Activated CD4-positive, CD25-positive, alpha-beta regulatory T cell (primary cell): ENCODE measurements around the gene PIK3CG.
"Not testable (repeated sequence)": the region's sequence is repeated elsewhere in the genome, so short reads cannot be mapped to it uniquely, and the experiment has no call there.

Experiments
- DNase-seq, 4 experiments: peaks; one replicate each; lab custom pipeline; 2025; lab: John Stamatoyannopoulos, UW

The PIK3CG gene

GRCh38 chr7:106865130-106866041 lies at the start of gene PIK3CG:
PIK3CG (plus strand) TSS chr7:106865282; CDS start chr7:106867562, 2,280 bp downstream.
- no peak for DNase-seq

- DNase-seq, result no peak
Observed at GRCh38 chr7:106817098-106817497, 48.0 kb upstream of the PIK3CG start.

DNA sequence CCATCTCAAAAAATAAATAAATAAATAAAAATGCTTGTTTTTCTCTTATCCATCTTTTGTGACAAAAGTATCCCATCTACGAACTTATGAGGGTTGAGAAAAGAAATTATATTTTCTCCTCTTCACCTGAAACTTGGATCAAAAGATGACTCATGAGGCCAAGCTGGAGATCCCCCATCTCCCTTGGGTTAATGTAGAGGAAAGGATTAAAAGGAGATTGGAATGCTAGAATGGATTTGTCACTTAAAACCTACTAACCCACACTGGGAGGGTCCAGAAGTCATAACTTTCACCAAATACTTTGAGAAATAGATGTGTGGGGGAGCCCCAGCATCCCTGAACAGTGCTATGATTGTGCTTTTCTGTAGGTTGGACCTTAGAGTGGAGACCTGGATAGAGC lies 46.3 kb upstream of the PIK3CG start:
- no peak for DNase-seq

DNA sequence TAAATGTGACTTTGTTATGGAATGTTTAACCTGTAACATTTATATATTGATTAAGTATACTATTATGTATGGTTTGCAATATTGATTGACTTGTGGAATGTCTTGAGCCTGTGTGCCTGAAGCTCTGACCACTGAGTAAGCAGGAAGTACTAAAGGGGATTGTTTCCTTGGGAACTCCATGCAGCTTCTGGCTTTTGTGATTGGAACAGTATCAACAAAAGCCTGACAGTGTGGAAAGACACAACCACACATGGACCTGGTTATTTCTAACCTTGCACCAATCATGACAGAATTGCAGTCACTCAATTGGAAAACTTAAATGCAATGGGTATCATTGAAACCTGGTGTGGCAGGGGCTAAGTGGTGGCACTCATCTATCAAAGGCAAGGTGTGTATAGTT lies 45.5 kb upstream of the PIK3CG start:
- DNase-seq, result no peak

DNA sequence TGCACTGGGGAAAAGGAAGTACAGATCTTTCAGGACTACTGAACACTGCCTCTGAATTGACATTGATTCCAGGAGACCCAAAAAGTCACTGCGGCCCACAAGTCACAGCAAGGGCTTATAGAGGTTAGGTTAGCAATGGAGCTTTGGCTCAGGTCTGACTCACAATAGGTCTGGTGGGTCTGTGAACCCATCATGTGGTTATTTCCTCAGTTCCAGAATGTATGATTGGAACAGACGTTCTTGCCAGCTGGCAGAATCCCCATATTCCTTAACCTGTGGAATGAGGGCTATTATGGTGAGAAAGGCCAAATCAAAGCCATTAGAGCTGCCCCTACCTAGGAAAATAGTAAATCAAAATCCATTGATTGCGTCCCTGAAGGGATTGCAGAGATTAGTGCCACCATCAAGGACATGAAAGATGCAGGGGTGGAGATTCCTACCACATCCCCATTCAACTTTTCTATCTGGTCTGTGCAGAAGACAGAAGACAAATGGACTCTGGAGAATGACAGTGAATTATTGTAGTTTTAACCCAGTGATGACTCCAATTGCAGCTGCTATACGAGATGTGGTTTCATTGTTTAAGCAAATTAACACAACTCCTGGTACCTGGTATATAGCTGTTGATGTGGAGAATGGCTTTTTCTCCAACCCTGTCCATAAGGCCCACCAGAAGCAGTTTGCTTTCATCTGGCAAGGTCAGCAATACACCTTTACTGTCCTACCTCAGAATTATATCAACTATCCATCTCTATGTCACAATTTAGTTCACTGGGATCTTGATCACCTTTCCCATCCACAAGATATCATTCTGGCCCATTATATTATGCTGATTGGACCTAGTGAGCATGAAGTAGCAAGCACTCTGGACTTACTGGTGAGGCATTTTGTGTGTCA lies 44.5 kb upstream of the PIK3CG start:
- DNase-seq, result no peak

DNA sequence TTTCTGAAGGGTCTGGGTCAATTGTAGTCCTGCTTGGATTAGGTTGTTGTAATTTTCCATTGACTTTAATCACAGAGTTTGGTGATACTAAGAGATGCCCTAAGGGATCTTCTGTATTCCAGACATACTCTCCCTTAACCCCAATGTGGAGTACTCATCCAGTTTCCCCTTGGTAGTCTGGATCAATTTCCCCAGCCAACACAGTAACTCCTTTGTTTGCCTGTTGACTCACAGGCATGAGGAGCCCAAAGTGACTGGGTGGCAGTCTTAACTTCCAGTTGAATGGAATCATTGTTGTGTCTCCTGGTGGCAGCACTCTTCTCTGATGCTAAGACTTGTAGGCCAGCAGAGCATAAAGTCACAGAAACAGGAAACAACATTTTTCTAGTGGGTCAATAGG lies 41.5 kb upstream of the PIK3CG start:
- DNase-seq, result no peak

DNA sequence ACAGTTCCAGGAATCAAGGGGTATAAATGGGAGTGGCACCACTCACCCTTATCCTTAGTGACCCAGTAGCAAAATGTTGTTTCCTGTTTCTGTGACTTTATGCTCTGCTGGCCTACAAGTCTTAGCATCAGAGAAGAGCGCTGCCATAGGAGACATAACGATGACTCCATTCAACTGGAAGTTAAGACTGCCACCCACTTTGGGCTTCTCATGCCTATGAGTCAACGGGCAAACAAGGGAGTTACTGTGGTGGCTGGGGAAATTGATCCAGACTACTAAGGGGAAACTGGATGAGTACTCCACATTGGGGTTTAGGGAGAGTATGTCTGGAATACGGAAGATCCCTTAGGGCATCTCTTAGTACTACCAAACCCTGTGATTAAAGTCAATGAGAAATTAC lies 40.6 kb upstream of the PIK3CG start:
- no peak for DNase-seq

DNA sequence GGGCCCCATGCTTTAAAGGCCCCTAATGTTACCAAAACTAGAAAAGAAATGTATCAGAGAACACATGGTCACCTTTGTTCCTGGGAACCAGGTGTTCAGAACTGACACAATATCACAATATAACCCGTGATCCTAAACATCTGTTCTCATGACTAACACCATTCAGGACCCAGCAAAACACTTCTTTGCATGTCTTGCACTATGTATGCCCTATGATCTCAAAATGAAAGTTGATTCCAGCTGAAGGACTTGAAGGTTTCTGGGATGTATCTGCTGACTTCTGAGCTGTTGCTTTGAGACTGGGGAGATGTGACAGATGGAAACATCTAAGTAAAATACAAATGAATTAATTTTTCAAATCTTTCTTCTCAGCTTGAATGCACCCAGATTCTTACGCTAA lies 37.5 kb upstream of the PIK3CG start:
- DNase-seq, result no peak

- DNase-seq, result no peak
Observed at GRCh38 chr7:106829496-106829895, 35.6 kb upstream of the PIK3CG start.

DNA sequence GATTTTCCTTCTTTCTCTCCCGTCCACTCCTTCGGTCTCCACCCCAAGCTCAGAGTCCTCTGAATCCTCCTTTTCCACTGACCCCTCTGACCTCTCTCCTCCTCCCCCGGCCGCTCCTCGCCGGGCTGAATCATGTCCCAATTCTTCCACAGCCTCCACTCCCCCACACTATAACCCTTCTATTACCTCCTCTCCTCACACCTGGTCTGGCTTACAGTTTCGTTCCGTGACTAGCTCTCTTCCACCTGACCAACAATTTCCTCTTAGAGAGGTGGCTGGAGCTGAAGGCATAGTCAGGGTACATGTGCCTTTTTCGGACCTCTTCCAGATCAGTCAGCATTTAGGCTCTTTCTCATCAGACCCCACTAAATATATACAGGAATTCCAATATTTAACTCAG lies 34.2 kb upstream of the PIK3CG start:
- not testable (repeated sequence) for DNase-seq

GRCh38 chr7:106836816-106837215 lies 28.3 kb upstream of the PIK3CG start:
- no peak for DNase-seq

- DNase-seq, result no peak
Observed at GRCh38 chr7:106839511-106839910, 25.6 kb upstream of the PIK3CG start.

- DNase-seq, result no peak
Observed at GRCh38 chr7:106840342-106840741, 24.7 kb upstream of the PIK3CG start.

DNA sequence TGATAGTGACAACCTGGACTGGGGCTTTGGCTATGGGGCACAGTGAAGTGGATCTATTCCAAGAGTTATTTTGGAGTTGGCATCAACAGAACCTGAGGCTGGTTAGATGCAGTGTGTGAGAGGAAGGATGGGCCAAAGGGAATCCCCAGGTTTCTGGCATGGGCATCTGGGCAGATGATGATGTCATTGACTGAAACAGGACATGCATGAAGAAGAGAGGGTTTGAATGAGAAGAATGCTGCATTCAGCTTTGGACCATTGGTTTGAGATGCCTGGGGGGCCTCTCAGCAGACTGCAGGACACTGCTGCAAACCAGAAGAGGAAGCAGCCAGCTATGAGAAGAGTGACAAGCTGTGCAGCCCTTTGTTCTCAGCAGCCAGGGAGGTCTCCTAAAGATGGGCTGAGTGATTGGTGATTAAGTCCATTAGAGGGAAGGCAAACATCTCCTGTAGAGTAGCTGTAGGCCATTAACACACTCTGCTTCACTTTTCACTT lies 23.1 kb upstream of the PIK3CG start:
- no peak for DNase-seq

DNA sequence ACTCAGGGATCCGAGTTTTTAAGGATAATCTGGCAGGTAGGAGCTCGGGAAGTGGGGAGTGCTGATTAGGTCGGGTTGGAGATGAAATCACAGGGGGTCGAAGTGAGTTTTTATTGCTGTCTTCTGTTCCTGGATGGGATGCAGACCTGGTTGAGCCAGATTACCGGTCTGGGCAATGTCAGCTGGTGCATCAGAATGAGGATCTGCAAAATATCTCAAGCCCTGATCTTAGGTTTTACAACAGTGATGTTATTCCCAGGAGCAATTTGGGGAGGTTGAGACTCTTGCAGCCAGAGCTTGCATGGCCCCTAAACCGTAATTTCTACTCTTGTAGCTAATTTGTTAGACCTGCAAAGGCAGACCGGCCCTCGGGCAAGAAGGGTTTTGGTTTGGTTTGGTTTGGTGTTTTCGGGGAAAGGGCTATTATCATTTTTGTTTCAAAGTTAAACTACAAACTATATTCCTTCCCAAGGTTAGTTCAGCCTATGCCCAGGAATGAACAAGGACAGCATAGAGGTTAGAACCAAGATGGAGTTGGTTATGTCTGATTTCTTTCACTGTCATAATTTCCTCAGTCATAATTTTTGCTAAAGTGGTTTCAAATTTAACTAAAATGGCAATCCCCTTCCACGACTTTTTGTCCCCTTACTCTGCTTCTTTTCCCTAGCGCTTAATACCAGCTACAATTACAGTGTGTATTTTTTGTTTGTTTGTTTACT lies 20.6 kb upstream of the PIK3CG start:
- DNase-seq, result no peak

DNA sequence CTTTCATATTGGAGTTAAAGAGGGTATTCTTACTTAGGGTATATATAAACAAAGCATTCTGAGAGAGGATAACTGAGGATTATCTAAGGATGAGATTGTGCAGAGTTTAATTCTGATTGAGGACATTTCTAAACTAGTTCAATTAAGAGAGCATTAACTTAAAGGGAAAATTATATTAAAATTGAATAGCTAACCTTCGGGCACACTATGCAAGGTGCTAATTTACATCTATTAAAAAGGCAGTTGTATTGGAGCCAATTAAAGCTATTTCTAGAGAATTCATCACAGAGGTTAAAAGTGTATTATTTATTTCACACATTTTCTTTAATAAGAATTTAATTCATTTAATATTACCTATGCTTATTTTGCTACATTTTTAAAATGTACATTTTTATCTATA lies 17.0 kb upstream of the PIK3CG start:
- no peak for DNase-seq

- DNase-seq, result no peak
Observed at GRCh38 chr7:106848851-106849442, 16.1 kb upstream of the PIK3CG start.

DNA sequence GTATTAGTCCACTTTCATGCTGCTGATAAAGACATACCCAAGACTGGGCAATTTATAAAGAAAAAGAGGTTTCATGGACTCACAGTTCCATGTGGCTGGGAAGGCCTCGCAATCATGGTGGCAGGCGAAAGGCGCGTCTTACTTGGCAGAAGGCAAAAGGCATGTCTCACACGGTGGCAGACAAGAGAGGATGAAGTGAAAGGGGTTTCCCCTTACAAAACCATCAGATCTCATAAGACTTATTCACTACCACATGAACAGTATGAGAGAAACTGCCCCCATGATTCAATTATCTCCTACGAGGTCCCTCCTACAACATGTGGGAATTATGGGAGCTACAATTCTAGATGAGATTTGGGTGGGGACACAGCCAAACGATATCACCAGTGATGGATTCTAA lies 13.4 kb upstream of the PIK3CG start:
- not testable (repeated sequence) for DNase-seq

- DNase-seq, result no peak
Observed at GRCh38 chr7:106853250-106853908, 11.7 kb upstream of the PIK3CG start.

DNA sequence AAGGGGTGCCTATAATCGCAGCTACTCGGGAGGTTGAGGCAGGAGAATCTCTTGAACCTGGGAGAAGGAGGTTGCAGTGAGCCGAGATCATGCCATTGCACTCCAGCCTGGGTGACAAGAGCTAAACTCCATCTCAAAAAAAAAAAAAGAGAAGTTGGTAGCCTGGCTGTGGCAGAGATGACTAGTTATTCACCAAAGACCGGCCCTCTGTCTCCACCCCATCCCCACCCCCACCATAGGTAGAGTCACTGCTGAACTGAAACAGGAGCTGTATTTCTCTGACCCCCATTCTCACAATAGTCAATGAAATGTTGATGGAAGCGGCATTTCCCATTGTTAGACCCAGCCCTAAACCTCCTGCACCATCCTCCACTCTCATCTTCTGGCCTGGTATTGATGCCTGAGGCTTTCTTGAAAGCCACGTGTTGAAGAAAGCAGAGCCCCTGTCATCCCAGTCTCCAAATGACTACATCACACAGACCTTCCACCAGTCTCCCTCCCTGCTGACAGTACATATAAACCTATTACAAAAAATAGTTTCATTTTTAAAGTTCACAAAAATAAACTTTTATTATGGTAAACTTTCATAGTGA lies 9.4 kb upstream of the PIK3CG start:
- no peak for DNase-seq
